Peyer's patch (tissue), 4 donors: ENCODE results near the gene PRDX3. TPM values are rescaled to one million over a fixed set of nuclear protein-coding genes. Genes with fewer than 3 reads are reported as not detected.
A peak's percentile ranks its signal among the peaks of the same experiment; 100 is the strongest.

Experiments used
- DNase-seq, 3 donors: peaks; one replicate each; pipeline ENCODE4 v3.0.0-alpha.2; 2017 to 2019
- H3K27ac ChIP-seq, 4 donors: fragments of 200-600 bp; sonication (generic); one replicate each; pipeline ENCODE4 v1.5.1; 2016 to 2019
- H3K27me3 ChIP-seq, 2 donors: fragments of 200-600 bp; sonication (generic); one replicate each; pipeline ENCODE4 v1.5.1; 2019
- H3K36me3 ChIP-seq, 3 donors: fragments of 200-600 bp; sonication (generic); one replicate each; pipeline ENCODE4 v1.5.1; 2016 to 2019
- H3K4me1 ChIP-seq, 4 donors: fragments of 200-600 bp; sonication (generic); one replicate each; pipeline ENCODE4 v1.5.1; 2016 to 2019
- H3K4me3 ChIP-seq, 4 donors: fragments of 200-600 bp; sonication (generic); 1 replicate in 3 of 4; 2 replicates in 1 of 4; pipeline ENCODE4 v1.5.1; 2016 to 2019; ENCODE audit warnings: mild to moderate bottlenecking in 1 of 4
- H3K9me3 ChIP-seq, 4 donors: fragments of 200-600 bp; sonication (generic); one replicate each; pipeline ENCODE4 v1.5.1; 2016 to 2019; ENCODE audit warnings: mild to moderate bottlenecking in 1 of 4
- CTCF ChIP-seq, 6 experiments: fragments of 450-650 bp in 4 of 6; fragments of 200-600 bp in 2 of 6; sonication (generic) in 1 of 6; IDR thresholded peaks; one replicate each; pipeline ENCODE4 v1.5.1; 2017 to 2019; ENCODE audit warnings: antibody characterized with exemption in 6 of 6, mild to moderate bottlenecking in 3 of 6, moderate library complexity in 1 of 6
- POLR2A ChIP-seq, 2 donors: fragments of 450-650 bp; IDR thresholded peaks; one replicate each; pipeline ENCODE4 v1.5.1; 2017; ENCODE audit warnings: antibody characterized with exemption in 2 of 2, mild to moderate bottlenecking in 2 of 2, moderate library complexity in 2 of 2
- total RNA-seq, 4 donors: library from RNA; depleted of rRNA; stranded (reverse); fragments of >200 nt; gene quantifications; one replicate each; pipeline ENCODE4 v1.1.0, GENCODE V29; 2016

PRDX3 gene
- total RNA-seq, 4 donors from 2014 or later: 76.2 to 138 (median 107) TPM

- no peak for DNase-seq
These were observed 42.5 kb downstream of the PRDX3 start for GRCh38 chr10:119136084-119136483.

GRCh38 chr10:119135513-119135881, 43.1 kb downstream of the PRDX3 start:
- TF ChIP-seq POLR2A (IDR thresholded peaks at IDR 0.05) (no peak), CTCF (IDR thresholded peaks at IDR 0.05) (no peak)
- peaks cover 0 to 8% (median 0%) of the 10 kb centered on the region in 4 donors for H3K4me1 ChIP-seq
- H3K9me3 ChIP-seq: no peaks in the 10 kb centered on the region
- peaks cover 0 to 37% (median 0%) of the 10 kb centered on the region in 3 donors for H3K36me3 ChIP-seq
- no peak overlapping the region for H3K4me3 ChIP-seq
- DNase-seq: no peak
- H3K27me3 ChIP-seq: no peaks in the 10 kb centered on the region
- no peak overlapping the region for H3K27ac ChIP-seq

More at GRCh38 chr10:119136084-119136483, 42.5 kb downstream of the PRDX3 start:
- Histone ChIP-seq H3K27ac (no peak overlapping the region), H3K4me1 (peaks cover 0 to 5% (median 0%) of the 10 kb centered on the region in 4 donors), H3K36me3 (peaks cover 0 to 39% (median 0%) of the 10 kb centered on the region in 3 donors), H3K4me3 (no peak overlapping the region), H3K27me3 (no peaks in the 10 kb centered on the region), H3K9me3 (no peaks in the 10 kb centered on the region)
- TF ChIP-seq POLR2A (IDR thresholded peaks at IDR 0.05) (no peak), CTCF (IDR thresholded peaks at IDR 0.05) (no peak)

- no peak for TF ChIP-seq POLR2A (IDR thresholded peaks at IDR 0.05)
- TF ChIP-seq CTCF (IDR thresholded peaks at IDR 0.05): no peak
- Histone ChIP-seq H3K4me1 (peaks cover 0 to 8% (median 0%) of the 10 kb centered on the region in 4 donors), H3K36me3 (peaks cover 0 to 47% (median 0%) of the 10 kb centered on the region in 3 donors), H3K4me3 (no peak overlapping the region), H3K27ac (no peak overlapping the region), H3K9me3 (no peaks in the 10 kb centered on the region), H3K27me3 (no peaks in the 10 kb centered on the region)
- DNase-seq: peak in 1 of 3 donors; percentile 31
These were observed 44.7 kb downstream of the PRDX3 start for GRCh38 chr10:119133949-119134348.

- no peaks in the 10 kb centered on the region for H3K27me3 ChIP-seq
- no peak for DNase-seq
- H3K9me3 ChIP-seq: no peaks in the 10 kb centered on the region
- no peak overlapping the region for H3K4me3 ChIP-seq
- H3K36me3 ChIP-seq: peaks cover 0 to 50% (median 0%) of the 10 kb centered on the region in 3 donors
- TF ChIP-seq CTCF (IDR thresholded peaks at IDR 0.05) (no peak), POLR2A (IDR thresholded peaks at IDR 0.05) (no peak)
- H3K27ac ChIP-seq: peak overlapping the region in 2 of 4 donors; percentile 19 to 51
- H3K4me1 ChIP-seq: peaks cover 0 to 8% (median 0%) of the 10 kb centered on the region in 4 donors
These were observed 45.9 kb downstream of the PRDX3 start for GRCh38 chr10:119132521-119133345.

- peak in 1 of 3 donors; percentile 23 for DNase-seq
- H3K36me3 ChIP-seq: peaks cover 0 to 58% (median 0%) of the 10 kb centered on the region in 3 donors
- H3K27me3 ChIP-seq: no peaks in the 10 kb centered on the region
- peaks cover 0 to 8% (median 0%) of the 10 kb centered on the region in 4 donors for H3K4me1 ChIP-seq
- H3K27ac ChIP-seq: peak overlapping the region; percentile 19 to 63 (median 54)
- no peaks in the 10 kb centered on the region for H3K9me3 ChIP-seq
- no peak for TF ChIP-seq CTCF (IDR thresholded peaks at IDR 0.05)
- no peak for TF ChIP-seq POLR2A (IDR thresholded peaks at IDR 0.05)
- H3K4me3 ChIP-seq: peak overlapping the region; percentile 9 to 40 (median 29)
These were observed 46.9 kb downstream of the PRDX3 start for GRCh38 chr10:119131512-119132240.
